ENCODE data around the gene CD2AP. TPM values are rescaled to one million over a fixed set of nuclear protein-coding genes. Genes with fewer than 3 reads are reported as not detected.

Gene CD2AP
- total and polyA plus RNA-seq, 2 experiments from 2014 or later: 13.7 to 48.0 TPM

GRCh38 chr6:47598367-47598766 is 120.8 kb downstream of the CD2AP start:
- no peaks in the 10 kb centered on the region for H3K4me1 ChIP-seq (ENCODE audit: insufficient read depth)
- no peak for DNase-seq (ENCODE audit: low spot score)
- no peak overlapping the region for H3K27ac ChIP-seq
- no peak overlapping the region for H3K4me2 ChIP-seq
- H3K27me3 ChIP-seq: no peaks in the 10 kb centered on the region
- no peak overlapping the region for H3K4me3 ChIP-seq
- H3K9me3 ChIP-seq (ENCODE audit: low read depth): no peaks in the 10 kb centered on the region
- TF ChIP-seq EZH2phosphoT487 (IDR thresholded peaks at IDR 0.05; ENCODE audit: low read depth, severe bottlenecking, unreplicated experiment) (no peak), EZH2 (IDR thresholded peaks at IDR 0.05; ENCODE audit: borderline replicate concordance) (no peak), CTCF (IDR thresholded peaks at IDR 0.05; ENCODE audit: poor library complexity) (no peak)
- no peaks in the 10 kb centered on the region for H3K79me2 ChIP-seq
- H2AFZ ChIP-seq: no peak overlapping the region
- no peaks in the 10 kb centered on the region for H4K20me1 ChIP-seq (ENCODE audit: insufficient read depth, poor library complexity, severe bottlenecking)
- no peaks in the 10 kb centered on the region for H3K36me3 ChIP-seq (replicated peaks; ENCODE audit: insufficient read depth, low read depth)
- 83% methylated on average over 4 of the region's 4 CpGs for WGBS (ENCODE audit: low lambda C conversion rate, missing lambda C conversion rate)
- no peaks in the 10 kb centered on the region for H3K9me2 ChIP-seq (replicated peaks; ENCODE audit: insufficient read depth)

- DNase-seq (ENCODE audit: low spot score): no peak
- Histone ChIP-seq H3K4me2 (no peak overlapping the region), H3K27me3 (no peaks in the 10 kb centered on the region), H3K4me3 (no peak overlapping the region), H3K9me3 (ENCODE audit: low read depth) (no peaks in the 10 kb centered on the region), H2AFZ (no peak overlapping the region), H3K79me2 (no peaks in the 10 kb centered on the region), H3K27ac (no peak overlapping the region), H3K9me2 (replicated peaks; ENCODE audit: insufficient read depth) (no peaks in the 10 kb centered on the region), H4K20me1 (ENCODE audit: insufficient read depth, poor library complexity, severe bottlenecking) (no peaks in the 10 kb centered on the region), H3K4me1 (ENCODE audit: insufficient read depth) (no peaks in the 10 kb centered on the region), H3K36me3 (replicated peaks; ENCODE audit: insufficient read depth, low read depth) (no peaks in the 10 kb centered on the region)
- no peak for TF ChIP-seq EZH2 (IDR thresholded peaks at IDR 0.05; ENCODE audit: borderline replicate concordance)
- TF ChIP-seq CTCF (IDR thresholded peaks at IDR 0.05; ENCODE audit: poor library complexity): no peak
- 83% methylated on average over 1 of the region's 1 CpG for WGBS (ENCODE audit: low lambda C conversion rate, missing lambda C conversion rate)
Measured at GRCh38 chr6:47599512-47599911, 121.9 kb downstream of the CD2AP start.

- Histone ChIP-seq H3K27ac (no peak overlapping the region), H3K9me3 (ENCODE audit: low read depth) (no peaks in the 10 kb centered on the region), H3K36me3 (replicated peaks; ENCODE audit: insufficient read depth, low read depth) (no peaks in the 10 kb centered on the region), H3K27me3 (no peaks in the 10 kb centered on the region), H4K20me1 (ENCODE audit: insufficient read depth, poor library complexity, severe bottlenecking) (no peaks in the 10 kb centered on the region), H3K4me3 (no peak overlapping the region), H2AFZ (no peak overlapping the region), H3K9me2 (replicated peaks; ENCODE audit: insufficient read depth) (no peaks in the 10 kb centered on the region), H3K4me2 (no peak overlapping the region), H3K79me2 (no peaks in the 10 kb centered on the region), H3K4me1 (ENCODE audit: insufficient read depth) (no peaks in the 10 kb centered on the region)
- DNase-seq (ENCODE audit: low spot score): no peak
- no peak for TF ChIP-seq EZH2 (IDR thresholded peaks at IDR 0.05; ENCODE audit: borderline replicate concordance)
- TF ChIP-seq CTCF (IDR thresholded peaks at IDR 0.05; ENCODE audit: poor library complexity): no peak
- no peak for TF ChIP-seq EZH2phosphoT487 (IDR thresholded peaks at IDR 0.05; ENCODE audit: low read depth, severe bottlenecking, unreplicated experiment)
- WGBS (ENCODE audit: low lambda C conversion rate, missing lambda C conversion rate): 89% methylated on average over 1 of the region's 1 CpG
Measured at GRCh38 chr6:47603227-47603626, 125.6 kb downstream of the CD2AP start.

GRCh38 chr6:47603995-47604394 is 126.4 kb downstream of the CD2AP start:
- no peaks in the 10 kb centered on the region for H3K27me3 ChIP-seq
- no peaks in the 10 kb centered on the region for H3K36me3 ChIP-seq (replicated peaks; ENCODE audit: insufficient read depth, low read depth)
- no peaks in the 10 kb centered on the region for H3K79me2 ChIP-seq
- H3K9me3 ChIP-seq (ENCODE audit: low read depth): no peaks in the 10 kb centered on the region
- H4K20me1 ChIP-seq (ENCODE audit: insufficient read depth, poor library complexity, severe bottlenecking): no peaks in the 10 kb centered on the region
- no peak overlapping the region for H3K4me2 ChIP-seq
- H3K9me2 ChIP-seq (replicated peaks; ENCODE audit: insufficient read depth): no peaks in the 10 kb centered on the region
- 90% methylated on average over 4 of the region's 4 CpGs for WGBS (ENCODE audit: low lambda C conversion rate, missing lambda C conversion rate)
- H2AFZ ChIP-seq: no peak overlapping the region
- H3K4me1 ChIP-seq (ENCODE audit: insufficient read depth): no peaks in the 10 kb centered on the region
- DNase-seq (ENCODE audit: low spot score): no peak
- no peak for TF ChIP-seq EZH2 (IDR thresholded peaks at IDR 0.05; ENCODE audit: borderline replicate concordance)
- no peak for TF ChIP-seq CTCF (IDR thresholded peaks at IDR 0.05; ENCODE audit: poor library complexity)
- TF ChIP-seq EZH2phosphoT487 (IDR thresholded peaks at IDR 0.05; ENCODE audit: low read depth, severe bottlenecking, unreplicated experiment): no peak
- no peak overlapping the region for H3K27ac ChIP-seq
- no peak overlapping the region for H3K4me3 ChIP-seq
